ENCODE data around the gene PP2D1. TPM values are rescaled to one million over a fixed set of nuclear protein-coding genes. Genes with fewer than 3 reads are reported as not detected.
A peak's percentile ranks its signal among the peaks of the same experiment; 100 is the strongest.

The PP2D1 gene
- total and polyA plus RNA-seq, 2 of the 8 experiments (the other 6 are each of a cell fraction or from before 2014, with no cell fraction given): not detected

DNA sequence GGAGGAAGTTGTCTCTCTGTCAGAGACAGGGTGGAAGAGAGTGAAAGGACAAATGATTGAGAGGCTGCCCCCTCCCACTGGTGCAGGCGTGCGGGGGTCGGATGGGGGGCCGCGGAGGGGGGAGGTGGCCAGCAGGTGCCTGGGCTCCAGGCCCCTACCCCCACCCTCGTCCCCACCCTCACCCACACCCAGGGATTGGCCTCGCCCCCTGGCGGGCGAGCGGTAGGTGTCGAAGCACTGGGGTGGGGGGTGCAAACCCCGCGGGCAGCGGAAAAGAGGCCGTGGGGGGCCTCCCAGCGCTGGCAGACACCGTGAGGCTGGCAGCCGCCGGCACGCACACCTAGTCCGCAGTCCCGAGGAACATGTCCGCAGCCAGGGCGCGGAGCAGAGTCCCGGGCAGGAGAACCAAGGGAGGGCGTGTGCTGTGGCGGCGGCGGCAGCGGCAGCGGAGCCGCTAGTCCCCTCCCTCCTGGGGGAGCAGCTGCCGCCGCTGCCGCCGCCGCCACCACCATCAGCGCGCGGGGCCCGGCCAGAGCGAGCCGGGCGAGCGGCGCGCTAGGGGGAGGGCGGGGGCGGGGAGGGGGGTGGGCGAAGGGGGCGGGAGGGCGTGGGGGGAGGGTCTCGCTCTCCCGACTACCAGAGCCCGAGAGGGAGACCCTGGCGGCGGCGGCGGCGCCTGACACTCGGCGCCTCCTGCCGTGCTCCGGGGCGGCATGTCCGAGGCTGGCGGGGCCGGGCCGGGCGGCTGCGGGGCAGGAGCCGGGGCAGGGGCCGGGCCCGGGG, 27.9 kb upstream of the PP2D1 start, which contains the start of gene KAT2B (continued):
- 0 out of 4 replicates have a peak, but pooled peaks of 1 of the 2 experiments have one; percentile 35 for TF ChIP-seq HDAC2 (IDR thresholded peaks at IDR 0.05; ENCODE audit: borderline replicate concordance in 1 of 2, low read depth in 2 of 2, low read length in 2 of 2)

Measured in H1 (cell line).